Panc1 (cell line): ENCODE measurements around the gene GDF3.

Source experiments
- POLR2AphosphoS5 ChIP-seq: IDR thresholded peaks from 2 replicates; pipeline ENCODE4 v1.6.1; 2012; ENCODE audit warnings: mild to moderate bottlenecking, low read depth, low read length, moderate library complexity
- TF ChIP-seq, protein P1 (sequence below): fragments of 450-650 bp; IDR thresholded peaks from 2 replicates; pipeline ENCODE4 v1.5.1; 2017; ENCODE audit warnings: mild to moderate bottlenecking
- TF ChIP-seq, protein P2 (sequence below), 2 experiments: IDR thresholded peaks; 2 replicates each; pipeline ENCODE4 v1.6.1; 2011 to 2012; ENCODE audit warnings: low read depth in 2 of 2, control low read depth in 1 of 2, low read length in 1 of 2, mild to moderate bottlenecking in 1 of 2, moderate library complexity in 1 of 2; ENCODE audit not compliant: insufficient read depth in 1 of 2

DNA sequence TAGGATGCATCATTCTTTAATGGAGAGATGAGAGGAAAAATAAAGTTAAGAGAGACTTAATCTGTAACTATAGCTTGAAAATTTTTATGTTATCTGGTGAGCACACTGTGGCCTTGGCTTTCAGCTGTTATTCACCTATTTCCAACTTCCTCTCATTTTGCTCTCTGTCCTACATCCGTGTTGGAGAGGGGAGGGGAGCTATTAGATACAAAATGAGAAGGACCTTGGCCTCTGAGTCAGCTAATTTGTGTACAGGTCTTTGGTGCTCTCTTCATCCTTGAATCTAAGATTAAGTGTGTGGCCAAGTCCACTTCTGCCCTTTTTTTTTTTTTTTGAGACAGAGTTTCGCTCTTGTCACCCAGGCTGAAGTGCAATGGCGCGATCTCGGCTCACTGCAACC, 29.0 kb downstream of the GDF3 start:
- TF ChIP-seq, protein P1, sequence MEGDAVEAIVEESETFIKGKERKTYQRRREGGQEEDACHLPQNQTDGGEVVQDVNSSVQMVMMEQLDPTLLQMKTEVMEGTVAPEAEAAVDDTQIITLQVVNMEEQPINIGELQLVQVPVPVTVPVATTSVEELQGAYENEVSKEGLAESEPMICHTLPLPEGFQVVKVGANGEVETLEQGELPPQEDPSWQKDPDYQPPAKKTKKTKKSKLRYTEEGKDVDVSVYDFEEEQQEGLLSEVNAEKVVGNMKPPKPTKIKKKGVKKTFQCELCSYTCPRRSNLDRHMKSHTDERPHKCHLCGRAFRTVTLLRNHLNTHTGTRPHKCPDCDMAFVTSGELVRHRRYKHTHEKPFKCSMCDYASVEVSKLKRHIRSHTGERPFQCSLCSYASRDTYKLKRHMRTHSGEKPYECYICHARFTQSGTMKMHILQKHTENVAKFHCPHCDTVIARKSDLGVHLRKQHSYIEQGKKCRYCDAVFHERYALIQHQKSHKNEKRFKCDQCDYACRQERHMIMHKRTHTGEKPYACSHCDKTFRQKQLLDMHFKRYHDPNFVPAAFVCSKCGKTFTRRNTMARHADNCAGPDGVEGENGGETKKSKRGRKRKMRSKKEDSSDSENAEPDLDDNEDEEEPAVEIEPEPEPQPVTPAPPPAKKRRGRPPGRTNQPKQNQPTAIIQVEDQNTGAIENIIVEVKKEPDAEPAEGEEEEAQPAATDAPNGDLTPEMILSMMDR = no peak
- TF ChIP-seq, protein P2, sequence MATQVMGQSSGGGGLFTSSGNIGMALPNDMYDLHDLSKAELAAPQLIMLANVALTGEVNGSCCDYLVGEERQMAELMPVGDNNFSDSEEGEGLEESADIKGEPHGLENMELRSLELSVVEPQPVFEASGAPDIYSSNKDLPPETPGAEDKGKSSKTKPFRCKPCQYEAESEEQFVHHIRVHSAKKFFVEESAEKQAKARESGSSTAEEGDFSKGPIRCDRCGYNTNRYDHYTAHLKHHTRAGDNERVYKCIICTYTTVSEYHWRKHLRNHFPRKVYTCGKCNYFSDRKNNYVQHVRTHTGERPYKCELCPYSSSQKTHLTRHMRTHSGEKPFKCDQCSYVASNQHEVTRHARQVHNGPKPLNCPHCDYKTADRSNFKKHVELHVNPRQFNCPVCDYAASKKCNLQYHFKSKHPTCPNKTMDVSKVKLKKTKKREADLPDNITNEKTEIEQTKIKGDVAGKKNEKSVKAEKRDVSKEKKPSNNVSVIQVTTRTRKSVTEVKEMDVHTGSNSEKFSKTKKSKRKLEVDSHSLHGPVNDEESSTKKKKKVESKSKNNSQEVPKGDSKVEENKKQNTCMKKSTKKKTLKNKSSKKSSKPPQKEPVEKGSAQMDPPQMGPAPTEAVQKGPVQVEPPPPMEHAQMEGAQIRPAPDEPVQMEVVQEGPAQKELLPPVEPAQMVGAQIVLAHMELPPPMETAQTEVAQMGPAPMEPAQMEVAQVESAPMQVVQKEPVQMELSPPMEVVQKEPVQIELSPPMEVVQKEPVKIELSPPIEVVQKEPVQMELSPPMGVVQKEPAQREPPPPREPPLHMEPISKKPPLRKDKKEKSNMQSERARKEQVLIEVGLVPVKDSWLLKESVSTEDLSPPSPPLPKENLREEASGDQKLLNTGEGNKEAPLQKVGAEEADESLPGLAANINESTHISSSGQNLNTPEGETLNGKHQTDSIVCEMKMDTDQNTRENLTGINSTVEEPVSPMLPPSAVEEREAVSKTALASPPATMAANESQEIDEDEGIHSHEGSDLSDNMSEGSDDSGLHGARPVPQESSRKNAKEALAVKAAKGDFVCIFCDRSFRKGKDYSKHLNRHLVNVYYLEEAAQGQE (IDR thresholded peaks at IDR 0.05; ENCODE audit: insufficient read depth in 1 of 2, low read depth in 2 of 2, low read length in 1 of 2) = no peak
- TF ChIP-seq POLR2AphosphoS5 = no peak
